HEK293 (cell line): Measurements from ENCODE around the gene GSC.

Experiments
- CTCF ChIA-PET: fragments of 350-600 bp; formaldehyde crosslinking; extraction: SDS; loops from one replicate; lab custom pipeline; 2021; ENCODE audit warnings: antibody characterized with exemption; lab: Yijun Ruan, JAX
- POLR2A ChIA-PET: fragments of 300-600 bp; formaldehyde crosslinking; extraction: SDS; loops from one replicate; lab custom pipeline; 2020; ENCODE audit warnings: antibody characterized with exemption, inconsistent platforms; lab: Yijun Ruan, JAX
- H3K27ac ChIP-seq: fragments of 200-500 bp; sonication (Bioruptor generic); 2 replicates; pipeline ENCODE4 v1.5.1; 2014; ENCODE audit warnings: low read depth, low read length, control low read depth, inconsistent platforms; ENCODE audit errors: extremely low read depth
- H3K36me3 ChIP-seq, 2 experiments: fragments of 200-500 bp in 1 of 2; sonication (Bioruptor generic) in 1 of 2; 1 replicate in 1 of 2; 2 replicates in 1 of 2; pipeline ENCODE4 v1.5.1; 2014 to 2017; ENCODE audit warnings: inconsistent platforms in 2 of 2, low read length in 2 of 2; ENCODE audit not compliant: control insufficient read depth in 2 of 2, insufficient read depth in 1 of 2
- H3K4me1 ChIP-seq: fragments of 200-500 bp; sonication (Bioruptor generic); 2 replicates; pipeline ENCODE4 v1.5.1; 2014; ENCODE audit warnings: mild to moderate bottlenecking, low read length, inconsistent platforms; ENCODE audit not compliant: control insufficient read depth, insufficient read depth
- H3K4me3 ChIP-seq: 2 replicates; pipeline ENCODE4 v1.5.1; 2011; ENCODE audit warnings: low read depth, mild to moderate bottlenecking, control low read depth, low read length, moderate library complexity
- H3K9me3 ChIP-seq: fragments of 200-500 bp; sonication (Bioruptor generic); 2 replicates; pipeline ENCODE4 v1.5.1; 2014; ENCODE audit warnings: low read depth, low read length, inconsistent platforms; ENCODE audit not compliant: control insufficient read depth, insufficient read depth
- ATF2 ChIP-seq: fragments of 450-650 bp; formaldehyde crosslinking; IDR thresholded peaks from 2 replicates; pipeline ENCODE4 v1.5.1; 2016; ENCODE audit warnings: missing biosample characterization, missing genetic modification characterization, low read depth
- BCL11B ChIP-seq: fragments of 450-650 bp; formaldehyde crosslinking; IDR thresholded peaks from 2 replicates; pipeline ENCODE4 v1.5.1; 2016; ENCODE audit warnings: low read depth, missing biosample characterization, missing genetic modification characterization
- CTCF ChIP-seq: fragments of 450-650 bp; formaldehyde crosslinking; IDR thresholded peaks from 2 replicates; pipeline ENCODE4 v1.5.1; 2016; ENCODE audit warnings: missing biosample characterization, missing genetic modification characterization
- PRDM1 ChIP-seq: fragments of 450-650 bp; formaldehyde crosslinking; IDR thresholded peaks from 2 replicates; pipeline ENCODE4; 2016; ENCODE audit warnings: missing biosample characterization, missing genetic modification characterization
- TCF7L2 ChIP-seq: IDR thresholded peaks from 2 replicates; pipeline ENCODE4 v1.6.1; 2011; ENCODE audit warnings: low read depth, mild to moderate bottlenecking, inconsistent platforms, low read length, moderate library complexity, borderline replicate concordance
- YY1 ChIP-seq: fragments of 450-650 bp; formaldehyde crosslinking; IDR thresholded peaks from 2 replicates; pipeline ENCODE4 v1.5.1; 2018; ENCODE audit warnings: missing biosample characterization, missing genetic modification characterization
- ZNF221 ChIP-seq: fragments of 450-650 bp; formaldehyde crosslinking; IDR thresholded peaks from 2 replicates; pipeline ENCODE4 v1.5.1; 2017; ENCODE audit warnings: missing biosample characterization, missing genetic modification characterization, borderline replicate concordance
- ZNF274 ChIP-seq, 2 experiments: fragments of 200-500 bp in 1 of 2; fragments of 450-650 bp in 1 of 2; sonication (Bioruptor generic) in 1 of 2; formaldehyde crosslinking in 1 of 2; IDR thresholded peaks; 2 replicates each; pipeline versions ENCODE4 v1.5.1 to v1.6.1; 2014 to 2016; ENCODE audit warnings: borderline replicate concordance in 1 of 2, inconsistent platforms in 1 of 2, low read length in 1 of 2, missing biosample characterization in 1 of 2, missing genetic modification characterization in 1 of 2
- ZNF514 ChIP-seq: fragments of 450-650 bp; formaldehyde crosslinking; IDR thresholded peaks from 2 replicates; pipeline ENCODE4 v1.5.1; 2016; ENCODE audit warnings: missing biosample characterization, missing genetic modification characterization
- ZNF530 ChIP-seq: fragments of 450-650 bp; formaldehyde crosslinking; IDR thresholded peaks from 2 replicates; pipeline ENCODE4 v1.5.1; 2016; ENCODE audit warnings: low read depth, missing biosample characterization, missing genetic modification characterization
- ZNF555 ChIP-seq: fragments of 450-650 bp; formaldehyde crosslinking; conservative IDR thresholded peaks from 2 replicates; pipeline ENCODE4 v1.5.1; 2017; ENCODE audit warnings: missing biosample characterization, mild to moderate bottlenecking, missing genetic modification characterization, inconsistent platforms
- ZNF645 ChIP-seq: fragments of 450-650 bp; formaldehyde crosslinking; IDR thresholded peaks from 2 replicates; pipeline ENCODE4; 2016; ENCODE audit warnings: missing biosample characterization, missing genetic modification characterization
- ZNF677 ChIP-seq: fragments of 450-650 bp; IDR thresholded peaks from 2 replicates; pipeline ENCODE4 v1.5.0; 2018; ENCODE audit warnings: missing biosample characterization, mild to moderate bottlenecking, missing genetic modification characterization, moderate library complexity

GSC gene

GRCh38 chr14:94793901-94794300 lies 24.0 kb upstream of the GSC start:
- ChIA-PET POLR2A (no interaction called here), CTCF (no interaction called here)
- Histone ChIP-seq H3K4me3 (no peak overlapping the region), H3K4me1 (no peaks in the 10 kb centered on the region), H3K9me3 (no peaks in the 10 kb centered on the region), H3K36me3 (no peaks in the 10 kb centered on the region), H3K27ac (no peak overlapping the region)
- TF ChIP-seq ZNF274 (IDR thresholded peaks at IDR 0.05; ENCODE audit: low read length) (no peak), ZNF274 (tag by site-specific recombination; IDR thresholded peaks at IDR 0.05; ENCODE audit: borderline replicate concordance) (no peak), ZNF221 (tag by site-specific recombination) (no peak), TCF7L2 (no peak), ZNF645 (tag by site-specific recombination) (no peak), BCL11B (no peak), PRDM1 (no peak), ATF2 (tag by site-specific recombination) (no peak)

- no peaks in the 10 kb centered on the region for H3K9me3 ChIP-seq
- no peaks in the 10 kb centered on the region for H3K36me3 ChIP-seq
- ChIA-PET CTCF (no interaction called here), POLR2A (no interaction called here)
- TF ChIP-seq YY1 (tag by site-specific recombination) (no peak), ZNF514 (tag by site-specific recombination) (no peak)
- H3K4me3 ChIP-seq = no peak overlapping the region
- H3K27ac ChIP-seq = no peak overlapping the region
- H3K4me1 ChIP-seq = no peaks in the 10 kb centered on the region
Measured at GRCh38 chr14:94787655-94788054, 17.7 kb upstream of the GSC start.

- H3K9me3 ChIP-seq = no peaks in the 10 kb centered on the region
- no peak overlapping the region for H3K27ac ChIP-seq
- no peaks in the 10 kb centered on the region for H3K36me3 ChIP-seq
- no peaks in the 10 kb centered on the region for H3K4me1 ChIP-seq
- TF ChIP-seq ZNF555 (tag by site-specific recombination) (no peak), CTCF (no peak), ZNF530 (tag by site-specific recombination) (no peak), ZNF677 (no peak)
- ChIA-PET POLR2A (no interaction called here), CTCF (interaction anchor here (0.8 kb wide), 1 partner anchor 645 kb away, joined by 3 read pairs; no protein-coding TSS in a partner anchor)
- H3K4me3 ChIP-seq = no peak overlapping the region
Measured at GRCh38 chr14:94787092-94787491, 17.2 kb upstream of the GSC start.
